ENCODE results near the gene IFT81.

The IFT81 gene

GRCh38 chr12:110222433-110222832 is 98.3 kb downstream of the IFT81 start:
- Histone ChIP-seq H2BK120ac (ENCODE audit: insufficient read depth, low read length, poor library complexity) (no peak overlapping the region), H2BK12ac (ENCODE audit: low read length) (no peak overlapping the region), H3K14ac (ENCODE audit: low read length) (no peak overlapping the region), H4K12ac (ENCODE audit: low read depth, low read length) (no peak overlapping the region), H2AK5ac (ENCODE audit: low read length) (no peak overlapping the region), H3K18ac (ENCODE audit: low read length) (no peak overlapping the region), H3K27me3 (ENCODE audit: insufficient read depth, low read length) (no peaks in the 10 kb centered on the region), H3K4me2 (ENCODE audit: low read length) (no peak overlapping the region), H3K9ac (ENCODE audit: low read length) (no peak overlapping the region), H2AFZ (ENCODE audit: insufficient read depth, low read length, poor library complexity) (no peak overlapping the region), H3K4me1 (ENCODE audit: control insufficient read depth in 1 of 2, insufficient read depth in 2 of 2, low read length in 2 of 2) (no peaks in the 10 kb centered on the region), H3K79me2 (ENCODE audit: control insufficient read depth, insufficient read depth, low read length, poor library complexity) (no peaks in the 10 kb centered on the region), H3K4me3 (ENCODE audit: low read depth, low read length) (no peak overlapping the region), H4K91ac (ENCODE audit: low read depth, low read length) (no peak overlapping the region), H3K23ac (ENCODE audit: low read length) (no peak overlapping the region), H3K9me3 (ENCODE audit: insufficient read depth, low read depth, low read length) (no peaks in the 10 kb centered on the region), H3K4ac (ENCODE audit: low read depth, low read length) (no peak overlapping the region), H3K27ac (ENCODE audit: low read depth, low read length) (no peak overlapping the region), H4K8ac (ENCODE audit: low read depth, low read length) (no peak overlapping the region), H3K79me1 (ENCODE audit: low read length) (no peaks in the 10 kb centered on the region), H2BK5ac (ENCODE audit: low read depth, low read length, poor library complexity) (no peak overlapping the region), H3K36me3 (ENCODE audit: control insufficient read depth in 1 of 2, insufficient read depth in 2 of 2, low read length in 2 of 2) (no peaks in the 10 kb centered on the region)
- WGBS (ENCODE audit: extremely low coverage, insufficient coverage, insufficient read length): no CpG with 5 or more reads among the region's 1 CpG
- DNase-seq: no peak

GRCh38 chr12:110223777-110224378 is 99.7 kb downstream of the IFT81 start:
- DNase-seq: peak; percentile 88 to 98
- no peak overlapping the region for H3K23ac ChIP-seq (ENCODE audit: low read length)
- H4K8ac ChIP-seq (ENCODE audit: low read depth, low read length): no peak overlapping the region
- no peak overlapping the region for H3K4ac ChIP-seq (ENCODE audit: low read depth, low read length)
- no peak overlapping the region for H3K4me3 ChIP-seq (ENCODE audit: low read depth, low read length)
- H3K27me3 ChIP-seq (ENCODE audit: insufficient read depth, low read length): no peaks in the 10 kb centered on the region
- H2AK5ac ChIP-seq (ENCODE audit: low read length): no peak overlapping the region
- H3K9ac ChIP-seq (ENCODE audit: low read length): no peak overlapping the region
- H3K9me3 ChIP-seq (ENCODE audit: insufficient read depth, low read depth, low read length): no peaks in the 10 kb centered on the region
- H3K79me2 ChIP-seq (ENCODE audit: control insufficient read depth, insufficient read depth, low read length, poor library complexity): no peaks in the 10 kb centered on the region
- H4K91ac ChIP-seq (ENCODE audit: low read depth, low read length): no peak overlapping the region
- no peak overlapping the region for H3K14ac ChIP-seq (ENCODE audit: low read length)
- no peak overlapping the region for H2BK120ac ChIP-seq (ENCODE audit: insufficient read depth, low read length, poor library complexity)
- H2BK5ac ChIP-seq (ENCODE audit: low read depth, low read length, poor library complexity): no peak overlapping the region
- no peak overlapping the region for H3K18ac ChIP-seq (ENCODE audit: low read length)
- no peak overlapping the region for H4K12ac ChIP-seq (ENCODE audit: low read depth, low read length)
- H3K79me1 ChIP-seq (ENCODE audit: low read length): no peaks in the 10 kb centered on the region
- no peak overlapping the region for H3K4me2 ChIP-seq (ENCODE audit: low read length)
- no peaks in the 10 kb centered on the region for H3K4me1 ChIP-seq (ENCODE audit: control insufficient read depth in 1 of 2, insufficient read depth in 2 of 2, low read length in 2 of 2)
- no peaks in the 10 kb centered on the region for H3K36me3 ChIP-seq (ENCODE audit: control insufficient read depth in 1 of 2, insufficient read depth in 2 of 2, low read length in 2 of 2)
- H3K27ac ChIP-seq (ENCODE audit: low read depth, low read length): no peak overlapping the region
- no peak overlapping the region for H2BK12ac ChIP-seq (ENCODE audit: low read length)
- no CpG with 5 or more reads among the region's 4 CpGs for WGBS (ENCODE audit: extremely low coverage, insufficient coverage, insufficient read length)
- H2AFZ ChIP-seq (ENCODE audit: insufficient read depth, low read length, poor library complexity): no peak overlapping the region

- Histone ChIP-seq H4K91ac (ENCODE audit: low read depth, low read length) (no peak overlapping the region), H3K9ac (ENCODE audit: low read length) (no peak overlapping the region), H4K8ac (ENCODE audit: low read depth, low read length) (no peak overlapping the region), H2AK5ac (ENCODE audit: low read length) (no peak overlapping the region), H2BK120ac (ENCODE audit: insufficient read depth, low read length, poor library complexity) (no peak overlapping the region), H3K79me2 (ENCODE audit: control insufficient read depth, insufficient read depth, low read length, poor library complexity) (no peaks in the 10 kb centered on the region), H2AFZ (ENCODE audit: insufficient read depth, low read length, poor library complexity) (no peak overlapping the region), H3K4me3 (ENCODE audit: low read depth, low read length) (no peak overlapping the region), H3K36me3 (ENCODE audit: control insufficient read depth in 1 of 2, insufficient read depth in 2 of 2, low read length in 2 of 2) (no peaks in the 10 kb centered on the region), H3K79me1 (ENCODE audit: low read length) (no peaks in the 10 kb centered on the region), H3K9me3 (ENCODE audit: insufficient read depth, low read depth, low read length) (no peaks in the 10 kb centered on the region), H2BK12ac (ENCODE audit: low read length) (no peak overlapping the region), H3K4ac (ENCODE audit: low read depth, low read length) (no peak overlapping the region), H3K4me2 (ENCODE audit: low read length) (no peak overlapping the region), H3K4me1 (ENCODE audit: control insufficient read depth in 1 of 2, insufficient read depth in 2 of 2, low read length in 2 of 2) (no peaks in the 10 kb centered on the region), H3K27ac (ENCODE audit: low read depth, low read length) (no peak overlapping the region), H2BK5ac (ENCODE audit: low read depth, low read length, poor library complexity) (no peak overlapping the region), H3K14ac (ENCODE audit: low read length) (no peak overlapping the region), H3K18ac (ENCODE audit: low read length) (no peak overlapping the region), H3K23ac (ENCODE audit: low read length) (no peak overlapping the region), H3K27me3 (ENCODE audit: insufficient read depth, low read length) (no peaks in the 10 kb centered on the region), H4K12ac (ENCODE audit: low read depth, low read length) (no peak overlapping the region)
- no CpG with 5 or more reads among the region's 10 CpGs for WGBS (ENCODE audit: extremely low coverage, insufficient coverage, insufficient read length)
- DNase-seq: peak in 1 of 2 donors; percentile 67
These were observed 100.5 kb downstream of the IFT81 start for GRCh38 chr12:110224379-110225304.

GRCh38 chr12:110227138-110227537 is 103.0 kb downstream of the IFT81 start:
- no CpG with 5 or more reads among the region's 3 CpGs for WGBS (ENCODE audit: extremely low coverage, insufficient coverage, insufficient read length)

More at GRCh38 chr12:110227138-110227537, 103.0 kb downstream of the IFT81 start:
- Histone ChIP-seq H2BK12ac (ENCODE audit: low read length) (no peak overlapping the region), H3K4me2 (ENCODE audit: low read length) (no peak overlapping the region), H3K79me2 (ENCODE audit: control insufficient read depth, insufficient read depth, low read length, poor library complexity) (no peaks in the 10 kb centered on the region), H3K4me3 (ENCODE audit: low read depth, low read length) (no peak overlapping the region), H3K36me3 (ENCODE audit: control insufficient read depth in 1 of 2, insufficient read depth in 2 of 2, low read length in 2 of 2) (no peaks in the 10 kb centered on the region), H2AK5ac (ENCODE audit: low read length) (no peak overlapping the region), H3K4me1 (ENCODE audit: control insufficient read depth in 1 of 2, insufficient read depth in 2 of 2, low read length in 2 of 2) (no peaks in the 10 kb centered on the region), H3K18ac (ENCODE audit: low read length) (no peak overlapping the region), H2BK120ac (ENCODE audit: insufficient read depth, low read length, poor library complexity) (no peak overlapping the region), H3K9me3 (ENCODE audit: insufficient read depth, low read depth, low read length) (no peaks in the 10 kb centered on the region), H4K8ac (ENCODE audit: low read depth, low read length) (no peak overlapping the region), H4K12ac (ENCODE audit: low read depth, low read length) (no peak overlapping the region), H3K27me3 (ENCODE audit: insufficient read depth, low read length) (no peaks in the 10 kb centered on the region), H3K23ac (ENCODE audit: low read length) (no peak overlapping the region), H4K91ac (ENCODE audit: low read depth, low read length) (no peak overlapping the region), H3K27ac (ENCODE audit: low read depth, low read length) (no peak overlapping the region), H2BK5ac (ENCODE audit: low read depth, low read length, poor library complexity) (no peak overlapping the region), H3K79me1 (ENCODE audit: low read length) (no peaks in the 10 kb centered on the region), H3K4ac (ENCODE audit: low read depth, low read length) (no peak overlapping the region), H3K14ac (ENCODE audit: low read length) (no peak overlapping the region), H2AFZ (ENCODE audit: insufficient read depth, low read length, poor library complexity) (no peak overlapping the region), H3K9ac (ENCODE audit: low read length) (no peak overlapping the region)
- DNase-seq: no peak

Data from trophoblast cell (in vitro differentiated cells and primary cell).